ENCODE measurements around the gene SIX3.

SIX3 gene

DNA sequence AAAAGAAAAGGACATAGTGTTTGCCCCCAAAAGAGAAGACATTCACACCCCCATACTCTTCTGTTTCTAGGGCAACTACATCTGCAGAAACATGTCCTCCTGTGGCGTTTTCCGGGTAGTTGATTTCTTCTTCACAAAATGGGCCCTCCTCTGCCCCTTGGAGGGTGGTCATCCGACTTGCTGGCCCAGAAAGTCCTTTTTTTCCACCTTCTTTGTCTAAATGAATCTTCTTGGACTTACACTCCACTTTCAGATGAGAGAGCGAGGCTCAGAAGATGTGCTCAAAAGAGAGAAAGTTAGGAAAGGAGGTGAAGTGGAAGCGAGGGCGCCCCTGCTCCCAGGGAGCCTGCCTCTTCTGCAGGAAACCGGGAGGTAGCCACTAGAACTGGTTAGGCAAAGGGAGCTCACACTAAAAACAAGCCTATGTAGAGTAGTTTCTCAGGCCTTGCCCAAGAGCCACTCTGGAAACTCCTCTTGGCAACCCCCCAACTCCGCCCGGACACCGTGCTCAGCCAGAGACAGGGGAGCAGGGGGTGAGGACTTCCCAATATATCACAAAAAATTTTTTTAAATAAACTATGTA is 10.2 kb upstream of the SIX3 start:
- no peak for DNase-seq (ENCODE audit: low read depth in 2 of 2)

DNA sequence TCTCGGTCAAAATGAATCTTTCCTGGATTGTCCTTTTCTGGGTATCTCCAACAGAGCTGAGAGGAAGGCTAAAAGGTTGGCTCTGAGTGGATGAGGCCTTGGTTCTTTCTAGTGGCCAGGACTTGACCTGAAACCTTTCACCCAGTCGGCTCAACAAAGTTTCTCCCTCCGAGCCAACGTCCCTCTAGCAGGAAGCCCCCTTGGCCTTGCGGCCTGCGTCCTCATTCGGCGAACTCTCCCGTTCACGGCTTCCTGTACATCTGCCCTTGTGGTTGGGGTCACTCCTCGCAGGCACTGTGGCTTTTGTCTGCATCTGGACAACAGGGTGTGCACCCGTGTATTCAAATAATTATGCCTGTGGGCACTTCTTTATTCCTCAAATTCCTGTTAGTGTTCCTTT is 9.4 kb upstream of the SIX3 start:
- no peak for DNase-seq (ENCODE audit: low read depth in 2 of 2)

DNA sequence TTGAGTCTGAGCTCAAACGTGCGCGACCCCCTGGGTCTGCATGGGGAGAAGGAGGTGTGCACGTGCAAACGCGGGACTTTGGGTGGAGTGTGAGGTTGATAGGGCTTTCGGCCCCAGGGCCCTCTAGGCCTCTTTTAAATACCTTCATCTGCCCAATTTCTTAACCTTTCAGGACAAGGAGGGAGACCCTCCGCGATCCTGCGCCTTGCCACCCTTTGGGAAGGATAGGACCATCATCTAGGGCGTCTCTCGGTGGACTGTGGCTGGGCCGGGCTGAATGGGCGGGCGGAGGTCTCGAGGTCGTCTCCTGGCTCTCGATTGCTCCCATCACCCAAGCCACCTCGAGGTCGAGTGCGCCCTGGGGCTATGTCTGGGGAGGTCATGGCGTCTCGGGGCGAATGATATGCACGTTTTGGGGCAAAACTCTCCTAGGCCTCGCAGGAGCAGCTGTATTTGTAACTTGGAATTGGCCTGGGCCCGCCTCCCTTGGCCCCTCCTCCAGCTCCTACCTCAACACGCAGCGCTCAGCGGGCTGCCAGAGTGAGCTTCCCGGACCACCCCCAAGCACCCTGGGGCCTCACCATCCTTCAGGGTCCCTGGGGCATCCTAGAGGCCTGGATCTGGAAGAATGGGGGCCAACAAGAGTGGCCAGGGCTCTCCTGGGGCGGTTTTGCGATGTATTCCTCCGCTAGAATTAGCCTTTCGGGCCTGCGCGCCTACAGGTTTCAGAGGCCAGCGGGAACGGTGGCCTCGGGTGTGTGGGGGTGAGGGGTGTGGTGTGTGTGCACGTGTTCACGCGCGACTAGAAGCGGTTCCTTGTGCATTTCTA is 8.7 kb upstream of the SIX3 start:
- DNase-seq (ENCODE audit: low read depth in 2 of 2), result no peak

DNA sequence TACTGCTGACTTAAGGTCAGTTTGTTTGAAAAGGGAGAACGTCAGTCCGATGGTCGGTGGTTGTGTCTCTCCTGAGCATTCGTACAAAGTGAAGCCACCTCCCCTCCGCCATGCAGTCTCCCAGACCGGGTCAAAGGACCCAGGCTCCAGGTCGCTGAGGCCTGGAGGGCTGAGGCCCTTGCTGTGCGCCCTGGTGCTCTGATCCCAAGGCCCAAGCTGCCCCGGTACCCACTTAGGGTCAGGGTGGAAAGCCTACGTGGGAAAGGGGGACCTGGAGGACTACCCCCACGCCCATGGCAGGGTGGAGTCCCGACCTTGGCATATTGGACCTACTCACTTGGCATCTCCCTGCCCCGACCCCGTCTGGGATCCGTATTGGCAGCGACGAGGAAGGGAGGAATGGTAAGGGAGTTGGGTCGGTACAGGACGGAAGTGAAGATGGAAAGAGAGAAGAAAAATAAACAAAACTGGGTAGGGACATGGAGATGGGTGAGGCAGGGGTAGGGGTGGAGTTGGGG is 8.0 kb upstream of the SIX3 start:
- DNase-seq (ENCODE audit: low read depth in 2 of 2), result no peak

DNA sequence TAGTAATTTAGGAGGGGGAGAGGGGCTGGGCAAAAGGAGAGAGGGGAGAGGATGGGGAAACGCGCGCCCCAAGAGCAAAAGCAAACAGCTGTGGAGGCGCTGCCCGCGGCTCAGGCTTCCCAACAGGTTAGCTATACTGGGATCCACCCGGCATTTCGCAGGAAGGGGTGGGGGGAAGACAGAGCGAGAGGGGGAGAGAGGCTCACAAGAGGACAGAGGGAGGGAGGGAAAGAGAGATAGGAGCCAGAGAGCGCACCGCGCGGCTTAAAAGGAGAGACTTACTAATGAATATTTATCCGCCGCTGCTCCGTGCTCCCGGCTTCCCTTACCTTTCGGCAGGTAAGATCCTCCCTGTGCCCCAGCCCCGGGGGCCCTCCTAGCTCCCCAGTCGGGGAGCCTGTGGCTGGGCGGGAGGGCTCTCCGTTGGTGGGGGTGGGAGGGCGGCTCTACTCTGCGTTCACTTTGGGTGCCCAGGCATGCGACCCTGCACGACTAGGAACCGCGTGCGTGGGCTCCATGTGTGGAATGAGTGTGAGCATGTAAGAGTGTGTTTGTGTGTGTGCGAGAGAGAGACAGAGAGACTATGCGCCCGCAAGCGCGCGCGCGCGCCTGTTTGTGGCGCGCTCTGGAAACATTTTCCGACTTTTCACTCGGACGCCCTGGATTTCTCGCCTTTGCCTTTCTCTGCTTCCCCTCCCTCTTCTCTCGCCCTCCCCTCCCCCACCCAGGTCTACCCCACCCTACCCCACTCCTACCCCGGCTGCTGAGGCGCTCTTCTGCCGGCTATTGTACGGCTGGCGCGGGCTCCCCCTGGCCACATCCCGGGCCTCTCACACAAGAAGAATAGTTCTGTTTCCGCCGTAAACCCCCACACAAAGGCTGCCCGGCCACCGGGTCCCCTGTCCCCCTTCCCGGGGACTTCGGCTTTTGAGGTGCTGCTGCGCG is 7.2 kb upstream of the SIX3 start:
- DNase-seq (ENCODE audit: low read depth in 2 of 2), result no peak

DNA sequence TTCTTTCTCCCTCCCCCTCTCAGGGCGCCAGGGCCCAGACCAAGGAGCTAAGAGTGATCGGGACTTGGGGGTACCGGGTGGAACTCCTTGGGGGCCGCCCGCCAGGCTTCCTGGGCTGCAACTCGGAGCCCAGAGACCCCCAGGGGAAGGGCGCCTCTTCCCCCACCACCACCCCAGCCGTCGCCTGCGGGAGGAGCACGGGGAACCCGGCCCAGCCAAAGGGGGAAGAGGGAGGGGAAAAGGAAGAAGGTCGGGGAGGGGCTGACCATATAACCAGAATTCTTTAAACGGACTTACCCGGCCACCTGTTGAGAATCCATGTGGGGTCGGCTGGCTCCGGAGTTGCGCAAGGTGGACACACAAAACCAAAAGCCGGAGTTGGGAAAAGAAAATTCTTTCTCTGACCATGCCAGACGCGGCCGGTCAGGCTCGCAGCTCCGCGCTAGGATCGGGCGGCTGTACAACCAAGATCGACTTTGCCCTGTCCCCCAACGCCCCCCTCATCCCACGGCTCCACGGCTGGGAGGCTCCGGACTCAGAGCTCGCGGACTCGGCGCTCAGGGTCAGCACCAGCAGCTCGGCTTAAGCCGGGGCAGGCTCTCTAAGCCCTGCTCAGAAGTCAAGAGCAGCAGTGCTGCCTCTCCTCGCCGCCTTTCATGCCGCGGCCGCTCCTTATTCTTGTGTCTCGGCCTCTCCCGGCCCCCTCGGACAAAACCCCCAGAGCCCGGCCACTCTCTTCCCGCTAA is 6.3 kb upstream of the SIX3 start:
- DNase-seq (ENCODE audit: low read depth in 2 of 2), result no peak

DNA sequence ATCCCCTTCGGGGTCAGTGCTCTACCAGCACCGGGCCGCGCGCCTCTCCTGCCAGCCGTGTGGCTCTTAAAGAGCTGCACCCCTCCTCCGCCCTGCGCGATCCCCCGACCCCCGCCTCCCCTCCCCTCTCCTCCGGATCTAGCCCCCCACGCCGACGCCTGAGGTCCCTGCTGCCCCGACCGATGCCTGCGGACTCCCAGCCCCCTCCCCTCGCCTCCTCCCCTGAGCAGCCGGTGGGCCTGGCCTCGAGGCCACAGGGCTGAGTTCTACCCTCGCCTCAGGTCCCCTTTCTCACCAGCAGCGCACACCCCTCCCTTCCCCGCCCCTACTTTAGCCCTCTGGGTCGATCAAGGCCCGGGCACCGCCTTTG is 5.8 kb upstream of the SIX3 start:
- no peak for DNase-seq (ENCODE audit: low read depth in 2 of 2)

DNA sequence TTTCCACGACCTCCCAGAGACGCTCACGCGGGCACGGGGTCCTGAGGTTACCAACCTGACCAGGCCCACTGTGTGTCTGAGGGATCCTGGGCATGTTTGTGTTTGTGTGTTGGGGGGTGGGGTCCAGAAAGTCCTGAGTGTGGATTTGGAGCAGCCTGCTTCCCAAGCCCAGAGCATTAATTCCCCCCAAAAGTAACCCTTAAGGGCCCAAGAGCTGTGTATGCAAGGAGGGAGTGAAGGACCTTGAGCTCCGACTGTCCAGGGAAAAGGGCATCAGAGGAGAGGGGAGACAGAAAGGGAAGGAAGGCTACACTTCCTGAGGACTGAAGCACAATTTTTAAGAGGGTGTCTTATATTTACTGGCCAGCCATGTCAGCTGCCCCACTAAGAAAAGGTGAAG is 5.2 kb upstream of the SIX3 start:
- no peak for DNase-seq (ENCODE audit: low read depth in 2 of 2)

DNA sequence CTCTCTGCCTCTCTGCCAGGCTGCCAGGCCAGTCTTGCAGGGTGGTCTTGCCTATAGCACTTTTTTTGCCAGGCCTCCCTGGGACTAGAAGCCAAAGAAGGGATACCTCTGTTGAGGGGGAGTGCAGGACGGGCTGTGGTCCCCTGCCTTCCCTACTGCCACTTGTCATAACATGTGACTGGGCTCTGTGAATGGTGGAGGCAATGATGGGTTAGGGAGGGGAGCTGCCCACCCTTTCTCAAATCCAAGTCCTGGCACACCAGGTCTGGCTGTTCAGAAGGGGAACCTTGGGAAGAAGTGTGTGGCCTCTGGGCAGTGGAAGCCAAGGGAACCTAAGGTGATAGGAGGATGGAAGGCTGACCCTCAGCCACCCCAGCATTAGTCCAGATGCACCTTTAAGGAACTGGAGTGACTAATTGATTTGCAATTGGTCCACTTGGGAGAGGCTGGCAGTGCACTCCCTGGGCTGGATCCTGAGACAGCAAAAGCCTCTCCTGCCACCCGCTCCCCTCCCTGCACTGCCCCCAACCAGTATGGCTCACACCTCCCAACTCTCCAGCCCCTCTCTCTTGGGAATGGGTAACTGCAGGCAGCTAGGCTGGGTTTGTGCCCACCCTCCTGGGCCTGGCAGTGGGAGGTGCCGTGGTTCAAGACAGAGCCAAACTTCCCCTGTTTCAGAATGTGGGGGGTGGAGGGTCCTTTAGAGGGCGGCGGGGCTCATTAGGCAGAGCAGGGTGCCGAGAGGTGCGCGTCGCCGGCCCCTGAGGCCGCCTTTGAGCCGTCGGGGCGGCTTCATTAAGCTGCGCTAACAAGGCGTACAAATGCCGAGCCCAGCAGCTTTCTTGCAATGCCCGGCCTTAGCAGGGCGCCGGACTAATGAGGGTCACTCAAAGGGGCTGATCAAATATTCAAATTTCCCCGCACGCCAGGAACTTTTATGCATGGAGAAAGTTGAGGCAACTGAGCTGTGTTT is 4.5 kb upstream of the SIX3 start:
- DNase-seq (ENCODE audit: low read depth in 2 of 2), result no peak

DNA sequence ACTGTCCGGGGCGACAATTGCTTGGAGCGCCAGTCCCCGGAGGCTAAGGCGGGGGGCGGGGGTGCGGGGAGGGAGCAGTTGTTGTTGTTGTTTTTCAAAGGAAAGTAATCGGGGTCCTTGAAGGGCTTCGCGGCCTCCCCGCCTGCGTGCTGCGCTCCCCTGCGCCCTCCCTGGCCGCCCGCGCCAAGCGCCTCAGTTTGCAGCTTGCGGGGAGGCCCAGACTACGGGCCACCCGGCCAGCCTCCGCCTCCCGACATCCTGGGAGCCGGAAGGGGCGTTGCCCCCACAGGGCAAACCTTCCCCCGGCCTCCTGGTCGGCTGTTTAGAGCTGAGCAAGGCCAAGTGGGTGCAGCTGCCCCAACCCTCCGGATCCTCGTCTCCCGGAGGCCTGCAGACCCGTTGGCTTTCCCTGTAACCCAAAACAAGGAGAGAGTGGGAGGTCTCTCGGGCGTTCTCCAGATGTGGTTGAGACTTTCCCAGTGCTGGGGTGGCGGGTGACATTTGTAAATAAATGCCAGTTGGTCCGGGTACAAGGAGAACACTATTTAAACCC is 3.7 kb upstream of the SIX3 start:
- DNase-seq (ENCODE audit: low read depth in 2 of 2), result no peak

DNA sequence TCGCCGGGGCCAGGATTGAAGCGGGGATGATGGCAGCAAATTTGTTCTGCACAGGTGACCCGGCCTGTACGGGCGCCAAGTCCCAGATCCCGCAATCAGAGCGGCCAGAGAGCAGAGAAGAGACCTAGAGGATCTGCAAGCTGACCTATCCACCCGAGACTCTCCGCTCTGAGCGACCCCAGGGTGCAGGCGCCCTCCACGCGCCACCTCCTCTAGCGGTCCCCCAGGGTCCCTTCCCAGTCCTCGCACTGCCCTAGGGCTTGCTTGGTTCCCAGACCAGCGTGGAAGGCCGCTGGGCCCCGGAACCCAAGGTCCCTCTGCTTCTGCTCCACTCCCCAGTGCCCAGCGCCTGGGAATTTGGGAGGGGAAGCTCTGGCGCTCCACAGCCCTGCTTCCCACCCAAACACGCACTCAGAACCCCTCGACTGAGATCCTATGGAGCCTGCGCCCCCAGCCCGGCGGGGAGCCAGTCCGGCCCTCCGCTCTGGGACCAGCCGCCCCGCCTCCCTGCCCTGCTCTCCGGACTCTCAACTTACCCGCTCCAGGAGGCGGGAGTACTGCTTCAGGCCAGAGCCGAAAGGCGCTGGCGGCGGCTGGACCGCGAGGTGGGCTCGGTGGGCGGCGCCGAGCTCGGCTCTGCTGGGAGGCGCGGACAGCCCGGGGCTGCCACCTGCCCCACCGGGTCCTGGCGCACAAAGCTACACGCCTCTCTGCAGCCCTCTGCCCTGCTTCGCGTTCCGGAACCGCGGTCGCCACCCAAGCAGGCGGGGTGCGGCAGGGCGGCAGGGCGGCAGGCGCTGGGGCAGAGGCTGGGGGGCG is 3.0 kb upstream of the SIX3 start:
- no peak for DNase-seq (ENCODE audit: low read depth in 2 of 2)

DNA sequence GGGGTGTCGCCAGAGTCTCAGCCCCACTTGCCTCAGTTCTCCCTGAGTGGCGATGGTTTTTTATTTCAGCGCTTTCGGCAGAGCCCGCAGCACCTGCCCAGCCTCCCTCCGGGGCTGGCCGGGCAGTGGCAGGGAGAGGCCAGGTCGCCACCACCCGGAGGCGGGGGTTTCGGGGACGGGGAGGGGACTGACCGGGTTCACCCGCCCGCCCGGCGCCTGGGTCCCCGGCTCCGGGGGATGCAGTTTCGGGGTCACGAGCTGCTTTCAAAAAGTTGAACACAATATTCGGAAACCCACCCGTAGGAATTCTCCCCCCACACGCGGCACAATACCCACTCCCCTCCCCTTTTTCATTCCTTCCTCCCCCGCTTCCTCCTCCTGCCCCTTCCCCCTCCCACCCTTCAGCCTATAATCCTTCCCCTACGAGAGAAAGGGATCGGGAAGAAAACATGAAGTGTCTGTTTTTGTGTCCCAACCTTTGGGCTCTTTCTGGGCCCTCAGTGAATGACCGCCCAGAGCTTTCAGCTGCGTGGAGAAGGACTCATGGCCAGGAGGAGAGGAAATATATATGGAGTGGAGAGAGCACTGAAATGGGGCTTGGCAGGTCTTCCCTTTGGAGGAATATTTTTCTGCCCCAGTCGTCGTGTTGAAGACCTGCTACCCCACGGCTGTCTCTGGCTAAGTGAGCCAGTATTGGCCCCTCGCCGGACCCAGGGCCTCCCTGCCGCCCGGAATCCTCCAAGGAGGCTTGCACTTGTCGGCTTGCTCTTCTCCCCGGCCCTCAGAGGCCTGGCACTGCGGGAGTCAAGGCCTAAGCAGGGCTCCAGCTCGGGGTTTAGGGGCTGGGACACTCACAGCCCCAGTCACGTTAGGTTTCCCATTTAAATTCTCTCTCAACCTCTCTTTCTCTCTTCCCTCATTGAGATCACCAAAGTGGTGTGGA is 2.1 kb upstream of the SIX3 start:
- no peak for DNase-seq (ENCODE audit: low read depth in 2 of 2)

DNA sequence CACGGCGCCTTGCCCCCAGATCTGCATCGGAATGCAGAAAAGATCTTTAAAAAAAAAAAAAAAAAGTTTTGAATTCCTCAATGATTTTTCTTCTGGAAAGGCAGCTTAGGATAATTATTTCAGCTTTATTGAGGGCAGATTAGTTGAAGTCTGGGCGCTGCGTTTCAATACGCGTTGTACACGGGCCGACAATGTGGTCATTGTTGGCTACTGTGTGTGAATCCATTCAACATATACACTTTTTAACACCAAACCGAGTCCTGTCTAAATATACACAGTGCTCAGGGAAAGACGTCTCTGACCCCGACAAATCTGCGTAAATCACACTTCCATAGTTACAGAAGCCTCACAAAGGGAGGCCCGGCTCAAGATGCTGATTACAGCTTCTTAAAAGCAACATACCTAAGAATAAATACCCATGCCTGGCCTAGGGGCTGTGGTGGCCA is 1.4 kb upstream of the SIX3 start:
- no peak for DNase-seq (ENCODE audit: low read depth in 2 of 2)

DNA sequence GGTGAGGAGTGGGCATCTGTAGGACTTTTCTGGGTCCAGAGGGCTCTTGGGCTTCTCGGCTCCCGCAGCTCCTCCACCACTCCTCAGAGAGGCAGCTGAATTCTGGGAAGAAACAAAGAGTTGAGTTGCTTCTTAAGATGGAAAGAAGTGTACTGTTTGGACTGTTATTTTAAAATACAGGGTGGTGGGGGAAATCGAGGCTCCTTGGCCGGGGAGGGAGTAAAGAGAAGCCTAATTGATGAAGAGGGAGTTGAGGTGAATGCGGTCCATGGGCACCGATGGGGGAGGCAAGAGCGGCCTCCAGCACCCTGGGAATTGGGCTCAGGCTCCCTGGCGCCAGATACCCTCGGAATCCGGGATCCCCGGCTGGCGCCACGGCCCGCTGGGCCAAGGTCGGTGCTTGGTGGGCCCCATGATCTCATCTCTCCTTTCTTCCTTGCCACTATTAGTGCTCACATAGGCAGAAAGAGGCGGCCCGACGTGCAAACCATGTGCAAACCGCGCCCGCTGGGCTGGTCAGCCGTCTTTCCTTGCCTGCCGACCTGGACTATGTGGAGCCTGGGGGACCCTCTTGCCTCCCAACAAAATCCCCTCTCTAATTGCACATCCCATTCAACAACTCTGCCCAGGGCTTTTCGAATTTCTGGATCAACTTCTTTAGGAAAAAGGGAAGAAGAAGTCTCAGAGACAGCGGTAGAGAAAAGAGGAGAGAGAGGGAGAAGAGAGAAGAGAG is 604 bp upstream of the SIX3 start:
- no peak for DNase-seq (ENCODE audit: low read depth in 2 of 2)

DNA sequence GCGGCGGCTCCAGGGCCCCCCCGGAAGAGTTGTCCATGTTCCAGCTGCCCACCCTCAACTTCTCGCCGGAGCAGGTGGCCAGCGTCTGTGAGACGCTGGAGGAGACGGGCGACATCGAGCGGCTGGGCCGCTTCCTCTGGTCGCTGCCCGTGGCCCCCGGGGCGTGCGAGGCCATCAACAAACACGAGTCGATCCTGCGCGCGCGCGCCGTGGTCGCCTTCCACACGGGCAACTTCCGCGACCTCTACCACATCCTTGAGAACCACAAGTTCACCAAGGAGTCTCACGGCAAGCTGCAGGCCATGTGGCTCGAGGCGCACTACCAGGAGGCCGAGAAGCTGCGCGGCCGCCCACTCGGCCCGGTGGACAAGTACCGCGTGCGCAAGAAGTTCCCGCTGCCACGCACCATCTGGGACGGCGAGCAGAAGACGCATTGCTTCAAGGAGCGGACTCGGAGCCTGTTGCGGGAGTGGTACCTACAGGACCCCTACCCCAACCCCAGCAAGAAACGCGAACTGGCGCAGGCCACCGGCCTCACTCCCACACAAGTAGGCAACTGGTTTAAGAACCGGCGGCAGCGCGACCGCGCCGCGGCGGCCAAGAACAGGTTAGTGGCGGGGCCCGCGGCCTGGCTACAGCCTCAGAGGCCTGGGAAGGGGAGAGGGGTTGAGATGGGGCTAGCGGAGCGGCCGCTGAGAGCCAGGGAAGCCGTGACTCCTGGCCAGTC is 965 bp downstream of the SIX3 start:
- DNase-seq (ENCODE audit: low read depth in 2 of 2), result no peak

DNA sequence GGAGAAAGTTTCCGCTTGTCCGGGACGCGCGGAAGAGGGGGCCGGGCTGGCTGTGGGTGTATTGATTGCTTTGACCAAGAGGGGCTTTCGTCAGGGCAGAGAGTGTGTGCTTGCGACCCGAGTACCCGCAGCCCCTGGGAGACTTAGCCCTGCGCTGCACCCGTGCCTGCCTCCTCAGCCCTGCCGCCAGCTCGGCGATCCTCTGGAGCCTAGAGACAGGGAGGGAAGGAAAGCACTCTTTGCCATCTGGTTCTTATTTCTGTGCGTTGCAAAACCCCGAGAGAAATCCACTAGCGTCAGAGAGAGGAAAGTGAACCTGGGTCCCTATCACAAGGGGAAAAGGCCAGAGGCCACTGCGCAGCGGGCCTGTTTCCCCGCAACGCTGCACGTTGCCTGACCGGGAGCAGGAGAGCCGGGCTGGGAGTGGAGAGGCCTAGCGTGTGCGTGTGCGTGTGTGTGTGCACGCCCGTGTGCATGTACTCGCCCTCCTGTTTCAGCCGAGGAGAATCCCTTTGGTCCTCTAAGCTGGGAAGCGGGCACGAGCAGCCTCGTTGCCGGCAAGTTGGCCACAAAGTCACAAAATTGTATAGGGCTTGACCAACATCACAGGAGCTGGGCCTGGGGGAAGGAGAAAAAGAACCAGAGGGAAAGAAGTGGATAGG is 1.7 kb downstream of the SIX3 start:
- no peak for DNase-seq (ENCODE audit: low read depth in 2 of 2)

Measured in stimulated activated CD8-positive, alpha-beta memory T cell treated with anti-CD3 and anti-CD28 coated beads, Interleukin-2, amount 100 ng/mL, for 1 hour (primary cell).